Parietal lobe (tissue), 1 donor: ENCODE measurements around the gene MIEF2. TPM values are rescaled to one million over a fixed set of nuclear protein-coding genes. Genes with fewer than 3 reads are reported as not detected.

Experiments
- total RNA-seq: library from RNA; depleted of rRNA; stranded (reverse); fragments of >200 nt; gene quantifications from one replicate; pipeline ENCODE4 v1.2.3, GENCODE V29; 2014

The MIEF2 gene
- 30.7 TPM for total RNA-seq

GRCh38 chr17:18260332-18261145, at the start of gene MIEF2:
MIEF2 (plus strand) TSS chr17:18260662; CDS start chr17:18262721, 2,059 bp downstream.

GRCh38 chr17:18225121-18225641, 35.3 kb upstream of the MIEF2 start, which contains the start of gene LLGL1:
LLGL1 (plus strand) TSS chr17:18225635; CDS start chr17:18225683, 48 bp downstream.

GRCh38 chr17:18258356-18259038, 2.0 kb upstream of the MIEF2 start, which contains the start of gene FLII:
FLII (minus strand) TSS chr17:18258738; CDS start chr17:18258690, 48 bp downstream.

GRCh38 chr17:18314731-18315561, 54.5 kb downstream of the MIEF2 start, which contains the start of the genes SMCR8 and TOP3A:
SMCR8 (plus strand) TSS chr17:18315293; CDS start chr17:18315790, 497 bp downstream.
TOP3A (minus strand) TSS chr17:18314994; CDS start chr17:18314778, 216 bp downstream.

Other genes starting within 250 kb of the MIEF2 start
- gene ATPAF2, start 221.5 kb upstream of the MIEF2 start, total RNA-seq, result 49.5 TPM
- 8.8 TPM for gene GID4, start 221.3 kb upstream of the MIEF2 start, total RNA-seq
- 26.3 TPM for gene DRG2, start 172.7 kb upstream of the MIEF2 start, total RNA-seq
- gene MYO15A, start 151.9 kb upstream of the MIEF2 start, total RNA-seq, result 9.4 TPM
- gene ALKBH5, start 76.8 kb upstream of the MIEF2 start, total RNA-seq, result 52.3 TPM
- 43.2 TPM for gene LLGL1, start 35.0 kb upstream of the MIEF2 start, total RNA-seq
- gene FLII, start 1.9 kb upstream of the MIEF2 start, total RNA-seq, result 91.1 TPM
- 74.2 TPM for gene TOP3A, start 54.3 kb downstream of the MIEF2 start, total RNA-seq
- gene SMCR8, start 54.6 kb downstream of the MIEF2 start, total RNA-seq, result 15.0 TPM
- 7.2 TPM for gene SHMT1, start 102.9 kb downstream of the MIEF2 start, total RNA-seq
- gene EVPLL, start 117.1 kb downstream of the MIEF2 start, total RNA-seq, result not detected
- not detected for gene LGALS9C, start 216.1 kb downstream of the MIEF2 start, total RNA-seq